IMR-90 (cell line): Measurements from ENCODE around the gene NETO2.
"Not testable (repeated sequence)": the region's sequence is repeated elsewhere in the genome, so short reads cannot be mapped to it uniquely, and the experiment has no call there.

Experiments
- BHLHE40 ChIP-seq: fragments of 150-350 bp; IDR thresholded peaks from 2 replicates; pipeline ENCODE4 v1.6.1; 2016; ENCODE audit warnings: mild to moderate bottlenecking, low read depth, low read length
- CEBPB ChIP-seq: IDR thresholded peaks from 2 replicates; pipeline ENCODE4 v1.6.1; 2012; ENCODE audit warnings: low read depth, low read length, improper control_type of control experiment
- CHD1 ChIP-seq: IDR thresholded peaks from 2 replicates; pipeline ENCODE4 v1.6.1; 2012; ENCODE audit warnings: low read depth, low read length, improper control_type of control experiment
- CTCF ChIP-seq: conservative IDR thresholded peaks from 2 replicates; pipeline ENCODE4 v1.5.1; 2012; ENCODE audit warnings: mild to moderate bottlenecking, low read depth, low read length, improper control_type of control experiment
- ELK1 ChIP-seq: fragments of 150-350 bp; IDR thresholded peaks from 2 replicates; pipeline ENCODE4 v1.6.1; 2016; ENCODE audit warnings: low read depth, mild to moderate bottlenecking, low read length, moderate library complexity, borderline replicate concordance
- MAFK ChIP-seq: IDR thresholded peaks from 2 replicates; pipeline ENCODE4 v1.6.1; 2012; ENCODE audit warnings: low read depth, low read length, improper control_type of control experiment
- MAZ ChIP-seq: IDR thresholded peaks from 2 replicates; pipeline ENCODE4 v1.6.1; 2012; ENCODE audit warnings: low read depth, mild to moderate bottlenecking, low read length, improper control_type of control experiment, moderate library complexity, borderline replicate concordance
- MXI1 ChIP-seq: IDR thresholded peaks from 2 replicates; pipeline ENCODE4 v1.6.1; 2012; ENCODE audit warnings: low read depth, mild to moderate bottlenecking, low read length, moderate library complexity, borderline replicate concordance
- NFE2L2 ChIP-seq: fragments of 150-350 bp; IDR thresholded peaks from 2 replicates; pipeline ENCODE4 v1.6.1; 2016; ENCODE audit warnings: low read depth, mild to moderate bottlenecking, low read length
- POLR2A ChIP-seq: IDR thresholded peaks from 2 replicates; pipeline ENCODE4 v1.6.1; 2012; ENCODE audit warnings: mild to moderate bottlenecking, low read depth, low read length
- RAD21 ChIP-seq: IDR thresholded peaks from 2 replicates; pipeline ENCODE4 v1.6.1; 2012; ENCODE audit warnings: low read length, improper control_type of control experiment
- RFX5 ChIP-seq: IDR thresholded peaks from 2 replicates; pipeline ENCODE4 v1.8.0; 2012; ENCODE audit warnings: low read depth, mild to moderate bottlenecking, low read length, moderate library complexity
- USF2 ChIP-seq: fragments of 150-350 bp; IDR thresholded peaks from 2 replicates; pipeline ENCODE4 v1.6.1; 2017; ENCODE audit warnings: mild to moderate bottlenecking, antibody characterized with exemption, low read length, low read depth

GRCh38 chr16:47097154-47097553 lies 46.6 kb downstream of the NETO2 start:
- TF ChIP-seq MXI1, CHD1, CTCF, MAZ, BHLHE40, CEBPB, POLR2A, ELK1, USF2, NFE2L2, RAD21, RFX5, MAFK: not testable (repeated sequence)
